Esophagus squamous epithelium (tissue), 5 donors: Measurements from ENCODE around the gene KAT6B. TPM values are rescaled to one million over a fixed set of nuclear protein-coding genes. Genes with fewer than 3 reads are reported as not detected.

Source experiments
- DNase-seq: peaks from one replicate; lab custom pipeline; 2025; lab: John Stamatoyannopoulos, UW
- H3K27ac ChIP-seq, 4 donors: fragments of 200-600 bp; sonication (generic); one replicate each; pipeline ENCODE4 v1.5.1; 2016 to 2019; ENCODE audit warnings: mild to moderate bottlenecking in 1 of 4
- H3K27me3 ChIP-seq, 4 donors: fragments of 200-600 bp; sonication (generic); 1 replicate in 3 of 4; 2 replicates in 1 of 4; pipeline versions ENCODE4 v1.5.1 to v1.6.0; 2017 to 2021; ENCODE audit warnings: antibody characterized with exemption in 1 of 4
- H3K36me3 ChIP-seq, 3 donors: fragments of 200-600 bp; sonication (generic); one replicate each; pipeline ENCODE4 v1.5.1; 2016 to 2019
- H3K4me1 ChIP-seq, 3 donors: fragments of 200-600 bp; sonication (generic); one replicate each; pipeline ENCODE4 v1.5.1; 2017 to 2019
- H3K4me3 ChIP-seq, 4 donors: fragments of 200-600 bp; sonication (generic); 1 replicate in 3 of 4; 2 replicates in 1 of 4; pipeline ENCODE4 v1.5.1; 2016 to 2019; ENCODE audit warnings: mild to moderate bottlenecking in 2 of 4, moderate library complexity in 1 of 4
- H3K9me3 ChIP-seq, 3 donors: fragments of 200-600 bp; sonication (generic); one replicate each; pipeline ENCODE4 v1.5.1; 2016 to 2019
- POLR2A ChIP-seq, 4 donors: fragments of 450-650 bp; IDR thresholded peaks; one replicate each; pipeline ENCODE4 v1.6.1; 2017; ENCODE audit warnings: antibody characterized with exemption in 4 of 4, mild to moderate bottlenecking in 4 of 4, moderate library complexity in 3 of 4
- WGBS, 2 donors: methylation state at CpG; one replicate each; pipeline ENCODE4 v1.1.5; 2018; 5-methylcytosine and 5-hydroxymethylcytosine counted together
- intact Hi-C: fragments of 100-400 bp; cut with DNase I; formaldehyde crosslinking; loops from one replicate; pipeline ENCODE4 v1.15.0; 2022
- total RNA-seq, 4 donors: library from RNA; depleted of rRNA; stranded (reverse); fragments of >200 nt; gene quantifications; one replicate each; pipeline ENCODE4 v1.1.0, GENCODE V29; 2016
- TF ChIP-seq, protein P1 (sequence below), 6 experiments: fragments of 450-650 bp in 4 of 6; fragments of 200-600 bp in 2 of 6; sonication (generic) in 2 of 6; IDR thresholded peaks; one replicate each; pipeline ENCODE4 v1.5.1; 2016 to 2019; ENCODE audit warnings: antibody characterized with exemption in 6 of 6, mild to moderate bottlenecking in 4 of 6, moderate library complexity in 4 of 6
- donor health status: DM: yes; HTN: yes; CAD: no.

Gene KAT6B
- total RNA-seq, 4 donors from 2014 or later, result 13.1 to 48.8 (median 22.4) TPM

DNA sequence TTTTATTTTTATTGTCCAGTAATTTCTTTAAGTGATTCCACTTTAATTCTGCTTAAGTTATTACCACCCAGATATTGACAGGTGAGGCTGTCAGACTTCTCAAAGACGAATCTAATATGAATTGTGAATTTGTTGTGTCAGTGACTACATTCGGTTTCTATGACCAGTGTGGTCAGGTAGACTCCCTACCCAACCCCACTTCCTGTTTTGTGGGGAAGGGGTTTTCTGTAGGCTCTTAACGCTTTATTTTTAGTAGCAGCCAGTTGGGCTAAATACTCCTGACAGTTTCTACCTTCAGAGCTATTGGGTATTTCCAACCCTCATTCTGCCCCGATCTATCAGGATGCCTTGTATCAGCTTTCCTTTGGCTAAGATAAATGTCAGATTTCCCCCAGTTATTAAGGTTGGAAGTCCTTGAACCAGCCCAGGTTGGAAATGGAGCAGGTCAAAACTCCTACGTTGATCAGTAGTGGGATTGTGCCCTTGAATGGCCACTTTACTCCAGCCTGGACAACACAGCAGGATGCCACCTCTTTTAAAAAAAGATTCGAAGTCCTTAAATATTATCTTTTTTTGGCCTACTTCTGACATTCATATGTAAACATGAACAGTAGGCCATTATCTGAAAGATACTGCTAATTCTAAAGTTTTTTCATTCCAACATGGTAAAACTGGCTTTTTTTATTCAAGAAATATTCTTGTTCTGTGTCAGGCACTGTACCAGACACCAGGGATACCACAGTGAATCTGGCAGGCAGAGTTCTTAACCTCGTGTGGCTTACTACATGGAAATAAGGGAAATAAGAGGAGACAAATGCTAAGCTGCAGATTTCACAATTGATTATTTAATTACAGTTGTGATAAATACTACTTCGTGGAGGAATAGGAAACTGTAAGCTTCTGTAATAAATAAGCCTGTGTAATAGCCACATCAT is 151.8 kb downstream of the KAT6B start:
- no peaks in the 10 kb centered on the region for H3K27me3 ChIP-seq
- TF ChIP-seq, protein P1, sequence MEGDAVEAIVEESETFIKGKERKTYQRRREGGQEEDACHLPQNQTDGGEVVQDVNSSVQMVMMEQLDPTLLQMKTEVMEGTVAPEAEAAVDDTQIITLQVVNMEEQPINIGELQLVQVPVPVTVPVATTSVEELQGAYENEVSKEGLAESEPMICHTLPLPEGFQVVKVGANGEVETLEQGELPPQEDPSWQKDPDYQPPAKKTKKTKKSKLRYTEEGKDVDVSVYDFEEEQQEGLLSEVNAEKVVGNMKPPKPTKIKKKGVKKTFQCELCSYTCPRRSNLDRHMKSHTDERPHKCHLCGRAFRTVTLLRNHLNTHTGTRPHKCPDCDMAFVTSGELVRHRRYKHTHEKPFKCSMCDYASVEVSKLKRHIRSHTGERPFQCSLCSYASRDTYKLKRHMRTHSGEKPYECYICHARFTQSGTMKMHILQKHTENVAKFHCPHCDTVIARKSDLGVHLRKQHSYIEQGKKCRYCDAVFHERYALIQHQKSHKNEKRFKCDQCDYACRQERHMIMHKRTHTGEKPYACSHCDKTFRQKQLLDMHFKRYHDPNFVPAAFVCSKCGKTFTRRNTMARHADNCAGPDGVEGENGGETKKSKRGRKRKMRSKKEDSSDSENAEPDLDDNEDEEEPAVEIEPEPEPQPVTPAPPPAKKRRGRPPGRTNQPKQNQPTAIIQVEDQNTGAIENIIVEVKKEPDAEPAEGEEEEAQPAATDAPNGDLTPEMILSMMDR (IDR thresholded peaks at IDR 0.05), result no peak
- no peak for TF ChIP-seq POLR2A (IDR thresholded peaks at IDR 0.05)
- no peak overlapping the region for H3K4me3 ChIP-seq
- H3K9me3 ChIP-seq, result no peaks in the 10 kb centered on the region
- peaks cover 0 to 79% (median 6%) of the 10 kb centered on the region in 3 donors for H3K36me3 ChIP-seq
- intact Hi-C loops, result no loop called here
- H3K27ac ChIP-seq, result no peak overlapping the region
- peaks cover 0 to 10% (median 5%) of the 10 kb centered on the region in 3 donors for H3K4me1 ChIP-seq
- DNase-seq, result no peak
- 80 to 82% methylated on average over 7 to 8 of the region's 8 CpGs for WGBS, 2 donors

DNA sequence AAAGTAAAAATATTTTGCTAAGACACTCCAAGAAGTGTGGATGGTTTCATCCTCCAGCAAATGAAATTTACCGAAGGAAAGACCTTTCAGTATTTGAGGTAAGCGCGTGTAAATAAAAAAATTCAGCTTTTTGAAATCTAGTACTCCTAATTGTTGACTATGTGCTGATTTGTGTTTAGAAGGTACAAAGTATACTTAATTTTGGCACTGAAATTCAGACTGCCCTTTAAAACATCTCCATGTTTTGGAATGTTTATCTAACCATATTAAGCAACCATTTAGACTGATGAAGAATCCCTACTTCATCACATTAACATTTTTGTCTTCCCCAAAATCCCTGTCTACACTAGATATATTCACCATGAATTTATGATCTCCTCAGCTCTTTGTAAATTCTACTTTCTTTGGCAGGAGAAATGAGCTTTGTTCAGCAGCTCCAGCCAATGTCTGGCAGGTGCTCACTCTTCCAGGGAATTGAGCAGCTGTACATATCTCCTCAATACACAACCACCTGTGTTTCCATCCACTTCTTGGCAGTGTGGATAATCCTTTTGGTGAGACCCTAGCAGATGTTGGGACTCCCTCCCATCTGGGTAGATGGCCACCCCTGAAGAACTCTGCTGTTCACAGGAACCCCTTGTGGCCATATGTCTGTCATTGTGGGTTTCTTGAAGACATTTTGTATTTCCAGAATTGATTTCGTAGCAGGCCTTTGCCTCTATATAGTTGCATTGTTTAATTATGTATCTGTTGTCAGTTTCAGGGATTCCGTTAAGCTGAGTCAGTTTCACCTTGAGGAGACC is 155.6 kb downstream of the KAT6B start:
- intact Hi-C loops, result no loop called here
- no peak for DNase-seq
- Histone ChIP-seq H3K27ac (no peak overlapping the region), H3K36me3 (peaks cover 0 to 93% (median 7%) of the 10 kb centered on the region in 3 donors), H3K27me3 (no peaks in the 10 kb centered on the region), H3K4me3 (no peak overlapping the region), H3K9me3 (no peaks in the 10 kb centered on the region), H3K4me1 (peaks cover 0 to 4% (median 0%) of the 10 kb centered on the region in 3 donors)
- TF ChIP-seq POLR2A (IDR thresholded peaks at IDR 0.05), result no peak
- TF ChIP-seq, protein P1 (IDR thresholded peaks at IDR 0.05), result no peak
- 93 to 94% methylated on average over 5 of the region's 5 CpGs for WGBS, 2 donors

DNA sequence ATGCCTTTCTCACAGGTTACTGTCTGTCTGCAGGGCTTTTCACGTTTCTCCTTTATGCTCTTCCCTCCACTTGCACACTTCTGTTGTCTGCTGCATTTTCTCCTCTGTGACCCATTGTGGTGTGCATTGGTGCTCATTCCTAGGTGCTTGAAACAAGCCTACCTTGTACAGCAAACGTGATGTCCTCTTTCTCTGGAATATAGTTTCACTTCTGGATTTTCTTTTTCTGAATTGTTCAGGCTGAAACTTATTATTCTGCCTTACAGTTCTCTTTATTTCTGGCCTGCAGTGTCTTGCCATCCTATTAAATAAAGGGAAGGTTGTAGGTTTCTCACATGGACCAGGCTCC is 156.2 kb downstream of the KAT6B start:
- DNase-seq, result no peak
- Histone ChIP-seq H3K9me3 (no peaks in the 10 kb centered on the region), H3K36me3 (peaks cover 0 to 91% (median 7%) of the 10 kb centered on the region in 3 donors), H3K4me3 (no peak overlapping the region), H3K4me1 (peaks cover 0 to 10% (median 0%) of the 10 kb centered on the region in 3 donors), H3K27ac (no peak overlapping the region), H3K27me3 (no peaks in the 10 kb centered on the region)
- WGBS, 2 donors, result 82 to 89% methylated on average over 2 of the region's 2 CpGs
- TF ChIP-seq, protein P1 (IDR thresholded peaks at IDR 0.05), result no peak
- no peak for TF ChIP-seq POLR2A (IDR thresholded peaks at IDR 0.05)
- intact Hi-C loops, result no loop called here

GRCh38 chr10:74983383-74983782 is 157.0 kb downstream of the KAT6B start:
- Histone ChIP-seq H3K27me3 (no peaks in the 10 kb centered on the region), H3K27ac (no peak overlapping the region), H3K4me3 (no peak overlapping the region), H3K4me1 (peaks cover 0 to 17% (median 0%) of the 10 kb centered on the region in 3 donors), H3K36me3 (peaks cover 0 to 85% (median 7%) of the 10 kb centered on the region in 3 donors), H3K9me3 (no peaks in the 10 kb centered on the region)
- 50 to 53% methylated on average over 1 to 2 of the region's 2 CpGs for WGBS, 2 donors
- intact Hi-C loops, result no loop called here
- TF ChIP-seq, protein P1 (IDR thresholded peaks at IDR 0.05), result no peak
- no peak for TF ChIP-seq POLR2A (IDR thresholded peaks at IDR 0.05)
- no peak for DNase-seq
